ENCODE results near the gene FLNA.

Gene FLNA

DNA sequence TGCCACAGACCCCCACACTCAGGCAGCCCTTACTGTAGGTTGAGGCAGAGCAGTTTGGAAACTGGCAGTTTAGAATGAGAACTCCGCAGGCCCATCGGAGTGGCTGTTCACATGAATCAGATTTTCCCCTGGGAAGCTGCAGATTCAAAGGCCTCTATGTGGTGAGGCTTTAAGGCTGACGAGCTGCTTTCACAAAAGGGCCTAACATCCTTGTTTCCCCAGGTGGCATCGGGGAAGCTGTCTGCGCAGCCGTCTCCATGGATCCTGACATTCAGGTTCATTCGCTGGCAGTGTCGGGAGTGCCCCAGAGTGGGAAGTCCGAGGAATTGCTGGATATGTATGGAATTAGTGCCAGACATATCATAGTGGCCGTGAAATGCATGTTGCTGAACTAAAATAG, 45.1 kb downstream of the FLNA start:
- H3K4me3 ChIP-seq (ENCODE audit: low read length): no peak overlapping the region
- TF ChIP-seq ZNF274 (IDR thresholded peaks at IDR 0.05; ENCODE audit: low read depth, low read length): no peak

DNA sequence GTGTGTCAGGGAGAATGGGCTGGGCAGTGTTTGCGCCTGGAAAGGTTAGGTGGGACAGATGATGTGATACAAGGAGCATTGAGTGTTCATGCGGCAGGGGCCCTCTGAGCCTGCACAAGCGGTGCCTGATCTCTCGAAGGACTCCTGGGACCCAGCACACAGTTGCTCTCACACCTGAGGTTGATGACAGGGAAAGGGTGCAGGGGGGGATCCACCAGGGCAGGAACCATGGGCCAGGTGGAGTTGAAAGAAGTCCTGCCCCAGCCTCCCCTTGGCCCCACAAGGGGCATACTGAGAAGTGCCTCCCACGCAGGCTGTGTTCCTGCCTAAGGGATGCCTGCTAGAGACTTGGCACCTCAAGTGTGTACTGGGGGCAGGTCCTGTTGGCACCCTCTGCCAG, 45.8 kb downstream of the FLNA start:
- no peak for TF ChIP-seq ZNF274 (IDR thresholded peaks at IDR 0.05; ENCODE audit: low read depth, low read length)
- H3K4me3 ChIP-seq (ENCODE audit: low read length): no peak overlapping the region

DNA sequence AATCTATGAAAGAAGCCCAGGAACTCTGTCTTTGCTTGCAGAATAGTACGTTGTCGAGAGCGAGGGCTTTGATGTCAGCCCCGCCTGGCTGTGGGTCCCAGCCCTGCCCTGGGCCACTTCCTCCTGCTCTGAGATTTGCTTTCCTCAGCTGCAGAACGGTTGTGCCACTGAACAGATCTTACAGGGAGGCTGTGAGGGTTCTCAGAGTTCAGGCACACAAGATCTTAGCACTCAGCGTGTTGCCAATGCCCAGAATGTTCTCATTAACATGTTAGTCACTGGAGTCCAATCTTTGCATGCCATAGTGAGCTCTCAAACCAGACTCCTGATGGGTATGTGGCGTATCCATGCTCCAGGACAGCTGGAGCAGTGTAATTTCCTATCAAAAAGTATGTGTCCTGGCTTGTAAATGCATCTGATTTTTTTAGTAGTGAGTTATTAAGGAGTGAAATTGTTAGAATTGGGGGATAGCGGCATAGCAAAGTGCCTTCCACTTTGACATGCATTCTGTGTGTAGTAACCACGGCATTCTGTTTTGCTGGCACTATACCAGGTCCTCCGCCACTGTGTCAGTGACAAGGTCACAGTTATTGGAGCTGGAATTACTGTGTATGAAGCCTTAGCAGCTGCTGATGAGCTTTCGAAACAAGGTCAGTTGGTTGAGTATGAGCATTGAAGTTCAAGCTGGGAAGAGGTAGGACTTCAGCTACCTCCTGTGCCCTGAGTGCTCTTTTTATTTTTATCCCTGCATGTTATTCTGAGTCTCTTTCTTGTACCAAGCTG, 47.2 kb downstream of the FLNA start:
- TF ChIP-seq ZNF274 (IDR thresholded peaks at IDR 0.05; ENCODE audit: low read depth, low read length): no peak
- H3K4me3 ChIP-seq (ENCODE audit: low read length): no peak overlapping the region

DNA sequence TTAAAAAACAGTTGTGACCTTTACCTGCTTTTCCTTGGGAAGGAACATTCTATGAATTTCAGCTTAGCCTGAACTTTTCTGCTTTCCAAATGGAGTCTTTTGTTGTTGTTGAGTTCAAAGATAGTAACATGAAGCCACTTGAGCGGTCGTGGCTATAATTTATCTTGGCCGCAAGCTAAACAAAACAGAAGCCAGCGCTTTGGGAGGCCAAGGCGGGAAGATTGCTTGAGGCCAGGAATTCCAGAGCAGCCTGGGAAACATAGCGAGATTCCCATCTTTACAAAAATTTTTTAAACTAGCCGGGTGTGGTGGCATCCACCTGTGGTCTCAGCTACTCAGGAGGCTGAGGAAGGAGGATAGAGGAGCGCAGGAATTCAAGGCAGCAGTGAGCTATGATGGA, 48.9 kb downstream of the FLNA start:
- TF ChIP-seq ZNF274 (IDR thresholded peaks at IDR 0.05; ENCODE audit: low read depth, low read length): no peak
- H3K4me3 ChIP-seq (ENCODE audit: low read length): no peak overlapping the region

DNA sequence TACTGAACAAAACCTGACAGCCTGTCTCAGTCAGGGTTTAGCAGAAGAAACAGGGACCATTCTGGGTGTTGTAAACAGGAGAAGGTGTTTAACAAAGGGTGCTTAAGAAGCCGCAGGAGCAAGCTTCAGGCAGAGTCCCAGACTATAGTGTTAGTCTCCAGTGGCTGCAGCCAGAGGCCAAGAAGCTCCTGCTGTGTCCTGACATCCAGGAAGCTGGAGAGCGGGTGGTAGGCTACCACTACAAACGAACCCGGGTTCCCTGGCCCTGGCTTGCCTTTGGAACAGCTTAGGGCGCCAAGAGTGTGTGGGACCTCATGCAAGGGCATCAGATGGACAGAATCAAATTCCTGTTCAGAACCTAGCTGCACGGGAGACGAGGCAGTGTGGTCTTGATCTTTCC, 50.9 kb downstream of the FLNA start:
- H3K4me3 ChIP-seq (ENCODE audit: low read length): no peak overlapping the region
- TF ChIP-seq ZNF274 (IDR thresholded peaks at IDR 0.05; ENCODE audit: low read depth, low read length): no peak

DNA sequence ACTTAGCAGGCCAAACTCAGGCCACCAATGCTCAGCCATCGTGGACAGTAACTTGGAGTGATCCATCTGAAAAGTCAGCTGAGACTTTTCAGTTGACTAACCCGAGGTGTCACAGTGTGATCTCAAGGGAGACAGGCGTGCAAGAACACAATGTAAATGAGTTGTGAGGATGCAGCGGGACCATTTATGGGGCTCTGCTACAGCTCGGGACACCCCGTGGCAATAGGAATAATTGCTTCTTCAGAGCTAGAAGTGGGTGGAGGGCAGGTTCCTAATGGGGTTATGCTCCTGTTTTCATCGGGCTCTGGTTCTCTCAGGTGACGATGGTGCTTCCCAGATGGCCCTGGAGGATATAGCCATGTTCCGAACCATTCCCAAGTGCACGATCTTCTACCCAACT, 51.5 kb downstream of the FLNA start:
- TF ChIP-seq ZNF274 (IDR thresholded peaks at IDR 0.05; ENCODE audit: low read depth, low read length): no peak
- no peak overlapping the region for H3K4me3 ChIP-seq (ENCODE audit: low read length)

DNA sequence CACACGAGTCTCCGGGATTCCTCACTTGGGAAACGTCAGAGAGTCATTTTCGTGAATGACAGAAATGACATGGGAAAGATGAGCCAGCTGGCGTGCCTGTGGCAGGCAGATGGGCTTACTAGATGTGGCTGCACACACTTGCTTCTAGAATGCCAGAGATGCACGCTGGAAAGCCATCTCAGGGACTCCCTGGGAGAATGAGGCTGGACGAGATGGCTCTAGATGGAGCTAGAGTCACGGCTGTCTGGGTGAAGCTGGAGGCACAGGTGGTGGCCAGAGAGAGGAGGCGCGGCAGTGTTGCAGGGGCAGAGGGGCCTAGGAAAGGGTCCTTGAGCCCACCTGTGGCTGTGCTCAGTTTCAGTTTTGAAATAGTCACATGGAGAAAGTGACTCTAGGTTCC, 52.8 kb downstream of the FLNA start:
- TF ChIP-seq ZNF274 (IDR thresholded peaks at IDR 0.05; ENCODE audit: low read depth, low read length): no peak
- H3K4me3 ChIP-seq (ENCODE audit: low read length): no peak overlapping the region

DNA sequence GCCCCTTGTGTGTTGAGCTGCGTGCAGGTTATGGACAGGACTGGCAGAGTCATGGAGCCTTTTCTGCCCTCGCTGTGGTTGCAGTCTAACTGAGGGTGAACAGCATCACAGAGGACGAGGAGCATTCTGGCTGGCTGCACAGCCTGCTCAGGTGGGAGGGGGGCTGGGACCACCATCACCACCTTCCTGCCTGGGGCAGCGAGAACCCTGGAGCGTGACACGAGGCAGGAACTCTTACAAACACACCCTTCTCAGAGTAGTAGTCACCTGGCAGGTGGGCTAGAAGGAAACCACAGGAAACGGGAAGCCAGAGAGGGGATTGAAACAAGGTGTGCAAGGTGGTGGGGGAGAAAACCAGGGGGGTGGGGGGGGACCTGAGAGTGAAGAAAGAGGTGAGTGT, 53.3 kb downstream of the FLNA start:
- TF ChIP-seq ZNF274 (IDR thresholded peaks at IDR 0.05; ENCODE audit: low read depth, low read length): no peak
- no peak overlapping the region for H3K4me3 ChIP-seq (ENCODE audit: low read length)

DNA sequence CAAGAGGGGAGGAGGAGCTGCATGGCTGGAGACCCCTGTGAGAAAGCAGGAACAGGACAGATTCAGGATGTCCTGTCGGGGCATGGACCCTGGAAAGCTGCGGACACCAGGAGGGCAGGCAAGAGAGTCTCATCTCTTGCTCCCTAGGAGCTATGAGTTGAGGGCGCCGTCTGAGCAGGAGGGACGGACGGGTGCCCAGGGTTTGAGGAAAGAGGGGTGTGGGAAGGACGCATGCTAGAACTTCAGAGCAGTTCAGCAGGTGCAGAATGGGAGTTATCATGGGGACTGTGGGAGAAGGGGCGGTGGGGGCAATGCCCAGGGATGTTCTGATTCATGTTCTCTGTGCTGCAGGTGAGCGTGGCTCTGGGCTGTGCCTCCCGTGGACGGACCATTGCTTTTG, 54.0 kb downstream of the FLNA start:
- H3K4me3 ChIP-seq (ENCODE audit: low read length): no peak overlapping the region
- TF ChIP-seq ZNF274 (IDR thresholded peaks at IDR 0.05; ENCODE audit: low read depth, low read length): no peak

DNA sequence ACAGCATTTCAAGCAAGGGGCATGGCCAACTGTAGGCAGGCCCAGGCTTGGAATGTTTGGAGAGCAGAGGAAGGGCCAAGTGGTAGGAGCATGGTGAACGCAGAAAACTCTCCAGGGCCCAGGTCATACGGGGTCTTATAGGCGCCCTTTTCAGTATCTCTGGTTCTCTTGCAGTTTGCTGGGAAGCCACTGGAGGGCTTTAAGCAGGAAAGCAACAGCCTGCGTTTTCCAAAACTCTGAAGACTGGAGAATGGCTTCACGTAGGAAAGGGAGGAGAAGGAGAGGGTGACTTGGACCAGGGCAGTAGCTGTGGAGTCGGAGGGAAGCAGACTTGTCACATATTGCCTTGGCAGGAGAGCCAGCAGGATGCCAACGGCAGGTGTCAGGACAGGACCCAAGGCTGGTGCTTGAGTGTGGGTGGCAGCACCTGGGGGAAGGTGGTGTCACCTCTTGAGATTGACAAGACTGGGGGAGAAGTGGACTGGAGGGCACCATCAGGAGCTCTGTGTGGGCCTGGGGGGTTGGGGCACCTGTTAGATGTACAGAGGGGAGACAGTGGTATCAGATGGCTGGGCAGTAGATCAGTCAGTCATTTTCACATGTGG, 56.9 kb downstream of the FLNA start:
- H3K4me3 ChIP-seq (ENCODE audit: low read length): no peak overlapping the region
- no peak for TF ChIP-seq ZNF274 (IDR thresholded peaks at IDR 0.05; ENCODE audit: low read depth, low read length)

DNA sequence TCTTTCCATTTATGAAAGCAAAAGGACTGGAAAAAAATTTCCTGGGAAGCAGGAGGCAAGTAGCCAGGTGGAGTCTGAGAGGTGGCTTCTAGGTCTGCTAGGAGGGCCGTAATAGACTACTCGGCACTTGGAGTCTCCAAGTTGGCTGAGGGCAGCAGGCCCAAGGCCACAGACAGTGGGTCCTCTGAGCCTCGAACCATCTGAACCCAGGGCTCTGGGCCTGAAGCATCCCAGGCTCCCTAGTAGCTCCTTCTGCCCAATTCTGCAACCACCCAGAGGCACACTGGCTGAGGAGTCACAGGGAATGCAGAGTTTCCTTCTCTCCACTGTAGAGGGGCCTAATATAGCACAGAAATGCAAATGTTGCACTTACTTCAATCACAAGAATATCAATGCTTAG, 59.0 kb downstream of the FLNA start:
- H3K4me3 ChIP-seq (ENCODE audit: low read length): no peak overlapping the region
- TF ChIP-seq ZNF274 (IDR thresholded peaks at IDR 0.05; ENCODE audit: low read depth, low read length): no peak

DNA sequence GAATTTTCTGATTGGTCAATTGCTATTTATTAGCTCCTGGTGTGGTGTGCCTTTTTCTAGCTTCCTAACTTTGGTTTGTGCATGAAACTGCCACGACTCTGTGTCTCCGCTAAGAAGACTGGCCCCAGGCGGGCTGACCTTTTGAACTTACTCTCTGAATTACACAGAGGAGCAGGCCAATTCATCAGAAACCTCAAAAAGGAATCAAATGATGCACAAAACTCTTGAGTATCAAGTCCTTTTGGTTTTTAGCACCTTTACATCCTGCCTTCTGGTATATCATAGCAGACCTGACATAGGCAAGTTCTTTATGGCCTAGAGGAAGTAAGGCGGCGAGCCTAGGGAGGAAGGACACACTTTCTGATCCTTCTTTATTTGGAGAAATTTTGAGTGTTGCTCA, 61.3 kb downstream of the FLNA start:
- no peak overlapping the region for H3K4me3 ChIP-seq (ENCODE audit: low read length)

DNA sequence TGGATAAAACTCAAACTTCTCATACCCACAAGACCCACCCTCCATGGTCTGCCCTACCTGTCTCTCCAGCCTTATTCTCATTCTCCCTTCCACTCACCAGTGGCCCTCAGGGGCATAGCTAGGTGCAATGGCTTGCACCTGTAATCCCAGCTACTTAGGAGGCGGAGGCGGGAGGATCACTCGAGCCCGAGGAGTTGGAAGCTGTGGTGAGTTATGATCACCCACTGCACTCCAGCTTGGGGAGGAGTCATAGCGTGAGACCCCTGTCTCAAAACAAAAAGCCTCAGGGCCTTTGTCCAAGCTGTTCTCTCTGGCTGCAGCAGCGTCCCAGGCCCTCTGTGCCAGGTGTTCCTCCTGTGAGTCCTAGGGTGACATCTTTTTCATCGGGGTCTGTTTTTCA, 62.3 kb downstream of the FLNA start:
- TF ChIP-seq ZNF274 (IDR thresholded peaks at IDR 0.05; ENCODE audit: low read depth, low read length): no peak
- H3K4me3 ChIP-seq (ENCODE audit: low read length): no peak overlapping the region

More for the DNA sequence above, 61.3 kb downstream of the FLNA start:
- no peak for TF ChIP-seq ZNF274 (IDR thresholded peaks at IDR 0.05; ENCODE audit: low read depth, low read length)

DNA sequence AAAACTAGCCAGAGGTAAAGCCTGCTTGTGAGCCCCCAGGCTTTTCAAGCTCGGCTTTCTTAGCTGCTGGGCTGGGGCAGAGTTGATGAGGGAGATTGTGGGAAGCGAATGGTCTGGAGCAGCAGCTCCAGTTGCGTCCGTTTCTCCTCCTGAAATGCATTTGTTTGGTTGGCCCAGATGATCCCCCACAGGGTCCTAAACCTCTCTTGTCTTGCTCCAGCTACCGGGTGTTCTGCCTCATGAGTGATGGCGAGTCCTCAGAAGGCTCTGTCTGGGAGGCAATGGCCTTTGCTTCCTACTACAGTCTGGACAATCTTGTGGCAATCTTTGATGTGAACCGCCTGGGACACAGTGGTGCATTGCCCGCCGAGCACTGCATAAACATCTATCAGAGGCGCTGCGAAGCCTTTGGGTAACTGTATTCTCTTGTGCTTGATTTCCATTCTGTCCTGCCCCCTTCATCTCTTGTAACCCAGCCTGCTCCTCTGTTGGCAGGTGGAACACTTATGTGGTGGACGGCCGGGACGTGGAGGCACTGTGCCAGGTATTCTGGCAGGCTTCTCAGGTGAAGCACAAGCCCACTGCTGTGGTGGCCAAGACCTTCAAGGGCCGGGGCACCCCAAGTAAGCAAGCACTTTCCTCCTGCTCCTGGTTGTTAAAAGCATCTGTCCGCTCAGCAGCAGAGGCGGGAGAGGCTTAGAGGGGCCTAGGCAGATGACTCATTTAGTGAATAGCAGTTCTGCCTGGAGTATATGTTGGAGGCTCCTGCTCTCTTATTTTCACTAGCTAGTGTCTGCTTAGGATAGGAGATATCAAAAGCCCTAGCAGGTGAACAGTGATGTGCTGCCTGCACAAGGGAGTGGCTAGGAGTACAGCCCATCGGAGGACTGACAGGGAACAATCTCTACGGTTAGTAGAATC, 63.6 kb downstream of the FLNA start:
- no peak overlapping the region for H3K4me3 ChIP-seq (ENCODE audit: low read length)
- no peak for TF ChIP-seq ZNF274 (IDR thresholded peaks at IDR 0.05; ENCODE audit: low read depth, low read length)

All from GM08714 (cell line).